Tibial artery (tissue), 4 donors: Measurements from ENCODE around the gene ARID4A.

Source experiments
- DNase-seq, 2 donors: peaks; one replicate each; pipeline ENCODE4 v3.0.0-alpha.2; 2019
- H3K27ac ChIP-seq, 2 donors: fragments of 200-600 bp; sonication (generic) in 1 of 2; 1 replicate in 1 of 2; 2 replicates in 1 of 2; pipeline ENCODE4 v1.5.1; 2018 to 2019; ENCODE audit warnings: mild to moderate bottlenecking in 1 of 2
- H3K27me3 ChIP-seq, 2 donors: fragments of 200-600 bp; sonication (generic) in 1 of 2; one replicate each; pipeline versions ENCODE4 v1.5.1 to v1.6.0; 2016 to 2019
- H3K36me3 ChIP-seq, 3 donors: fragments of 200-600 bp; sonication (generic) in 2 of 3; one replicate each; pipeline ENCODE4 v1.5.1; 2016 to 2019; ENCODE audit warnings: mild to moderate bottlenecking in 2 of 3
- H3K4me1 ChIP-seq, 4 donors: fragments of 200-600 bp; sonication (generic) in 2 of 4; 1 replicate in 3 of 4; 2 replicates in 1 of 4; pipeline ENCODE4 v1.5.1; 2016 to 2019
- H3K4me3 ChIP-seq, 2 donors: fragments of 200-600 bp; sonication (generic) in 1 of 2; 1 replicate in 1 of 2; 2 replicates in 1 of 2; pipeline ENCODE4 v1.5.1; 2018 to 2019; ENCODE audit warnings: mild to moderate bottlenecking in 2 of 2
- H3K9me3 ChIP-seq, 3 donors: fragments of 200-600 bp; sonication (generic) in 1 of 3; one replicate each; pipeline ENCODE4 v1.5.1; 2016 to 2019
- intact Hi-C: fragments of 100-400 bp; cut with DNase I; formaldehyde crosslinking; loops from one replicate; pipeline ENCODE4 v1.15.0; 2023; ENCODE audit warnings: low total_unique reads
- TF ChIP-seq, protein P1 (sequence below), 2 experiments: fragments of 200-600 bp in 1 of 2; fragments of 450-650 bp in 1 of 2; IDR thresholded peaks; one replicate each; pipeline ENCODE4 v1.5.1; 2017 to 2019; ENCODE audit warnings: antibody characterized with exemption in 2 of 2, mild to moderate bottlenecking in 1 of 2, moderate library complexity in 1 of 2

Gene ARID4A

DNA sequence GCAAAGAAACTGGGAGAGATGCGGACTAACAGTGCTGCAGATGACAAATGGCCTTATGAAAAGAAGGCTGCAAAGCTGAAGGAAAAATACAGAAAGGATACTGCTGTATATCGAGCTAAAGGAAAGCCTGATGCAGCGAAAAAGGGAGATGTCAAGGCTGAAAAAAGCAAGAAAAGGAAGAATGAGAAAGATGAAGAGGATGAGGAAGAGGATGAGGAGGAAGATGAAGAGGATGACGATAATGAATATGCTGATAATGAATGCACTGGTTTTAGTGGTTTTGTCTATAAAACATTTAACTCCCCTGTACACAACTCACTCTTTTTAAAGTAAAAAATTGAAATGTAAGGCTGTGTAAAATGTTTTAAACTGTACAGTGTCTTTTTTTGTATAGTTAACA, 13.2 kb upstream of the ARID4A start:
- no peak overlapping the region for H3K4me3 ChIP-seq
- H3K9me3 ChIP-seq: no peaks in the 10 kb centered on the region
- peaks cover 0 to 66% (median 19%) of the 10 kb centered on the region in 4 donors for H3K4me1 ChIP-seq
- peaks cover 17 to 40% (median 38%) of the 10 kb centered on the region in 3 donors for H3K36me3 ChIP-seq
- no peaks in the 10 kb centered on the region for H3K27me3 ChIP-seq
- H3K27ac ChIP-seq: no peak overlapping the region
- no peak for DNase-seq
- TF ChIP-seq, protein P1, sequence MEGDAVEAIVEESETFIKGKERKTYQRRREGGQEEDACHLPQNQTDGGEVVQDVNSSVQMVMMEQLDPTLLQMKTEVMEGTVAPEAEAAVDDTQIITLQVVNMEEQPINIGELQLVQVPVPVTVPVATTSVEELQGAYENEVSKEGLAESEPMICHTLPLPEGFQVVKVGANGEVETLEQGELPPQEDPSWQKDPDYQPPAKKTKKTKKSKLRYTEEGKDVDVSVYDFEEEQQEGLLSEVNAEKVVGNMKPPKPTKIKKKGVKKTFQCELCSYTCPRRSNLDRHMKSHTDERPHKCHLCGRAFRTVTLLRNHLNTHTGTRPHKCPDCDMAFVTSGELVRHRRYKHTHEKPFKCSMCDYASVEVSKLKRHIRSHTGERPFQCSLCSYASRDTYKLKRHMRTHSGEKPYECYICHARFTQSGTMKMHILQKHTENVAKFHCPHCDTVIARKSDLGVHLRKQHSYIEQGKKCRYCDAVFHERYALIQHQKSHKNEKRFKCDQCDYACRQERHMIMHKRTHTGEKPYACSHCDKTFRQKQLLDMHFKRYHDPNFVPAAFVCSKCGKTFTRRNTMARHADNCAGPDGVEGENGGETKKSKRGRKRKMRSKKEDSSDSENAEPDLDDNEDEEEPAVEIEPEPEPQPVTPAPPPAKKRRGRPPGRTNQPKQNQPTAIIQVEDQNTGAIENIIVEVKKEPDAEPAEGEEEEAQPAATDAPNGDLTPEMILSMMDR (IDR thresholded peaks at IDR 0.05): no peak
- intact Hi-C loops: no loop called here

DNA sequence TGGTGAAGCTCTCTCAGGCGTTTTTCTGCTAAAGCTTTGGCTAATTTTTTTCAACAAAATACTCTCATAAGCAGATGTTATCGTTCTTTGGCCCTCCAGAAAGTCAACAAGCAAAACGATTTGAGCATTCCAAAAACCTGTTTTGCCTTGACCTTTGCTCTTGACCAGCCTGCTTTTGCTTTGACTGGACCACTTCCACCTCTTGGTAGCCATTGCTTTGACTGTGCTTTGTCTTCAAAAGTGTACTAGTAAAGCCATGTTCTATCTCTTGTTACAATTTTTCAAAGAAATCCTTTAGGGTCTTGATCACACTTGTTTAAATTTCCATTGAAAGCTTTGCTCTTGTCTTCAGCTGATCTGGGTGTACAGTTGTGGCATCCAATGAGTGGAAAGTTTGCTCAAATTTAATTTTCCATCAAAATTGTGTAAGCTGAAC, 10.7 kb upstream of the ARID4A start:
- Histone ChIP-seq H3K4me3 (no peak overlapping the region), H3K27ac (no peak overlapping the region), H3K36me3 (peaks cover 28 to 54% (median 51%) of the 10 kb centered on the region in 3 donors), H3K27me3 (no peaks in the 10 kb centered on the region), H3K9me3 (no peaks in the 10 kb centered on the region), H3K4me1 (peaks cover 0 to 48% (median 13%) of the 10 kb centered on the region in 4 donors)
- TF ChIP-seq, protein P1 (IDR thresholded peaks at IDR 0.05): no peak
- intact Hi-C loops: no loop called here
- no peak for DNase-seq

DNA sequence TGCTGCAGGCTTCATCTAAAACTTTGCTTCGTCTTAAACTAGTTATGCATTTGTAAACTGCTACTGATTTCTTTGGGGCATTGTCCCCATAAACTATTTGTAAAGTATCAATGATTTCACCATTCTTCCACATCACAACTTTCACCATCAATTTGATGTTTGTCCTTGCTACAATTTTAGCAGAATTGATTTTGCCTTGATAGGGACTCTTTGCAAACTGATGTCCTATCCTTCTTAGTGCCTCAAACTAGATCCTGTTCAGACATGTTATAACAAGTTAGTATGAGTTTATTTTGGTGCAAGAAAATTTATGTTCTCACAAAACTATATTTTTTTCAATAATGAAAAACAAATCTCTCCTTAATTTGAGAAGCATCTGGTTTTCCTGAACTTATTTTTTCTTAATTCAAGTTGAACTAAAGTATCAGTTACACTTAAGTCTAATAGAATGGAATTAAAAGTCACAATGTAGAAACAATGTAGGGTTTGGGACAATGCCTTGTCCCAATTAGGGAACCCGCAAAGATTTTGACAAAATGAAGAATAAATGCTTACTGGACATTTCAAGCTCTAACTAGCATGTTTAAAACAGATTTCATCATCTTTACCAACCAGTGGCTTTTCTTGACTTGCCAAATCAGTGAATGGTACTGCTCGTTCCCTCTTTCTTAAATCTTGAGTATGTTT, 10.1 kb upstream of the ARID4A start:
- Histone ChIP-seq H3K9me3 (no peaks in the 10 kb centered on the region), H3K36me3 (peaks cover 34 to 58% (median 57%) of the 10 kb centered on the region in 3 donors), H3K4me1 (peaks cover 0 to 46% (median 12%) of the 10 kb centered on the region in 4 donors), H3K4me3 (no peak overlapping the region), H3K27ac (no peak overlapping the region), H3K27me3 (no peaks in the 10 kb centered on the region)
- intact Hi-C loops: no loop called here
- DNase-seq: no peak
- TF ChIP-seq, protein P1 (IDR thresholded peaks at IDR 0.05): no peak

DNA sequence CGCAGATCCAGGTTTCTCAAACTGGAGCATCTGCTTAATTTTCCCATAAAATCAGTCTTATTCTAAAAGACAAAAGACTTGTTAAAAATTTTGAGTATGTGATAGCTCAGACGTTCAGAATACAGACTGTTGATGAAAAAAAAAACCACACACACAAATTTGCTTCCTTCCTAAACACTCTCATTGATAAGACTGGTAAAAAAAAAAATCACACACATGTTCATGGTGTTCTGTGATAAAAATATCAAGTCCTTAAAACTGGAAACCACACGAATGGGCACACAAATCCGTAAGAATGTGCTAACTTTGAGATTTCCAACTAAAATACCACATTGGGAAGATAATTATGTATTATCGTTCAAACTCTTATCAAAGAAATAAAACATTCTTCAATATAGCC, 6.7 kb upstream of the ARID4A start:
- Histone ChIP-seq H3K4me1 (peaks cover 0 to 67% (median 18%) of the 10 kb centered on the region in 4 donors), H3K27ac (no peak overlapping the region), H3K4me3 (no peak overlapping the region), H3K27me3 (no peaks in the 10 kb centered on the region), H3K9me3 (no peaks in the 10 kb centered on the region), H3K36me3 (peaks cover 42 to 59% (median 57%) of the 10 kb centered on the region in 3 donors)
- TF ChIP-seq, protein P1 (IDR thresholded peaks at IDR 0.05): no peak
- DNase-seq: no peak
- intact Hi-C loops: no loop called here

DNA sequence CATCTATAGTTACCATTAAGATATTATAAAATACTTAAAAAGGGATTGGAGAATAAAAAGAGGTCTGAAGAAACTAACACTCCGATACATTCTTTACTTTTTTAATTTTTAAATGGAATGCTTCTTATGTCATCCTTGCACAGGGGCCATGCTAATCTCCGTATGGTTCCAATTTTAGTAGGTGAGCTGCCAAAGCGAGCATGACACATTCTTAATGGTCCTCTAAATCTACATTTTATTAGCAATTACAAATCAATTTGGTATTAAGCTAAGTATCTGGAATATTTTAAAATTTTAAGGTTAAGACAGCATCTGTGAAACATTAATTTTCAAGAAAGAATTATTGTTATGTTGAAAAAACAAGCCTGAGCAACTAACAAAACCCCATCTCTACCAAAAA, 6.2 kb upstream of the ARID4A start:
- H3K27me3 ChIP-seq: no peaks in the 10 kb centered on the region
- H3K36me3 ChIP-seq: peaks cover 42 to 58% (median 55%) of the 10 kb centered on the region in 3 donors
- TF ChIP-seq, protein P1 (IDR thresholded peaks at IDR 0.05): no peak
- H3K9me3 ChIP-seq: no peaks in the 10 kb centered on the region
- H3K4me1 ChIP-seq: peaks cover 0 to 70% (median 17%) of the 10 kb centered on the region in 4 donors
- H3K27ac ChIP-seq: no peak overlapping the region
- H3K4me3 ChIP-seq: no peak overlapping the region
- intact Hi-C loops: no loop called here
- DNase-seq: no peak
